Measurements from ENCODE around the gene GMPR. TPM values are rescaled to one million over a fixed set of nuclear protein-coding genes. Genes with fewer than 3 reads are reported as not detected.

GMPR gene
- total RNA-seq, 2 experiments from 2014 or later, result 0.63 to 0.95 TPM

GRCh38 chr6:16285467-16286150 lies 47.2 kb downstream of the GMPR start:
- no peaks in the 10 kb centered on the region for H3K27me3 ChIP-seq (ENCODE audit: control insufficient read depth in 1 of 2, insufficient read depth in 2 of 2, low read length in 2 of 2)
- no peaks in the 10 kb centered on the region for H3K36me3 ChIP-seq (ENCODE audit: insufficient read depth, low read length)
- no peaks in the 10 kb centered on the region for H3K9me3 ChIP-seq (ENCODE audit: control insufficient read depth in 1 of 2, insufficient read depth in 1 of 2, low read length in 2 of 2)
- CTCF ChIA-PET, result no interaction called here
- Mint-ChIP-seq H3K4me3 (no peak overlapping the region), H3K36me3 (ENCODE audit: low read depth) (no peaks in the 10 kb centered on the region), H3K27ac (no peak overlapping the region), H3K9me3 (no peaks in the 10 kb centered on the region), H3K4me1 (ENCODE audit: low read depth) (no peaks in the 10 kb centered on the region), H3K27me3 (no peaks in the 10 kb centered on the region)
- ATAC-seq (ENCODE audit: poor library complexity) (no peak), DNase-seq (no peak)
- POLR2A ChIA-PET, result no interaction called here
- H3K4me3 ChIP-seq (ENCODE audit: low read length), result no peak overlapping the region
- TF ChIP-seq CTCF (IDR thresholded peaks at IDR 0.05), result no peak
- no peaks in the 10 kb centered on the region for H3K4me1 ChIP-seq (ENCODE audit: insufficient read depth, low read length)
- intact Hi-C loops (cut with DNase I, micrococcal nuclease), result no loop called here
- no peak overlapping the region for H3K27ac ChIP-seq (ENCODE audit: low read depth in 1 of 2, low read length in 2 of 2)

GRCh38 chr6:16286151-16286522 lies 47.8 kb downstream of the GMPR start:
- Mint-ChIP-seq H3K27me3 (no peaks in the 10 kb centered on the region), H3K27ac (no peak overlapping the region), H3K4me1 (ENCODE audit: low read depth) (no peaks in the 10 kb centered on the region), H3K4me3 (no peak overlapping the region), H3K36me3 (ENCODE audit: low read depth) (no peaks in the 10 kb centered on the region), H3K9me3 (no peaks in the 10 kb centered on the region)
- Histone ChIP-seq H3K36me3 (ENCODE audit: insufficient read depth, low read length) (no peaks in the 10 kb centered on the region), H3K27ac (ENCODE audit: low read depth in 1 of 2, low read length in 2 of 2) (no peak overlapping the region), H3K4me1 (ENCODE audit: insufficient read depth, low read length) (no peaks in the 10 kb centered on the region), H3K9me3 (ENCODE audit: control insufficient read depth in 1 of 2, insufficient read depth in 1 of 2, low read length in 2 of 2) (no peaks in the 10 kb centered on the region), H3K27me3 (ENCODE audit: control insufficient read depth in 1 of 2, insufficient read depth in 2 of 2, low read length in 2 of 2) (no peaks in the 10 kb centered on the region), H3K4me3 (ENCODE audit: low read length) (no peak overlapping the region)
- ChIA-PET POLR2A (no interaction called here), CTCF (interaction anchor here (0.6 kb wide), 1 partner anchor 205 kb away, joined by 5 read pairs; no protein-coding TSS in a partner anchor)
- no peak for TF ChIP-seq CTCF (IDR thresholded peaks at IDR 0.05)
- DNase-seq (peak in 6 of 14 experiments; percentile 3 to 42 (median 13)), ATAC-seq (ENCODE audit: poor library complexity) (no peak)
- intact Hi-C loops (cut with DNase I, micrococcal nuclease), result no loop called here

GRCh38 chr6:16288163-16288562 lies 49.8 kb downstream of the GMPR start:
- H3K27ac ChIP-seq (ENCODE audit: low read depth in 1 of 2, low read length in 2 of 2), result no peak overlapping the region
- Mint-ChIP-seq H3K27ac (no peak overlapping the region), H3K4me1 (ENCODE audit: low read depth) (no peaks in the 10 kb centered on the region), H3K27me3 (no peaks in the 10 kb centered on the region), H3K9me3 (no peaks in the 10 kb centered on the region), H3K36me3 (ENCODE audit: low read depth) (no peaks in the 10 kb centered on the region), H3K4me3 (no peak overlapping the region)
- H3K36me3 ChIP-seq (ENCODE audit: insufficient read depth, low read length), result no peaks in the 10 kb centered on the region
- no peaks in the 10 kb centered on the region for H3K4me1 ChIP-seq (ENCODE audit: insufficient read depth, low read length)
- no peaks in the 10 kb centered on the region for H3K9me3 ChIP-seq (ENCODE audit: control insufficient read depth in 1 of 2, insufficient read depth in 1 of 2, low read length in 2 of 2)
- intact Hi-C loops (cut with DNase I, micrococcal nuclease), result no loop called here
- ChIA-PET CTCF (interaction anchor here (0.6 kb wide), 1 partner anchor 103 kb away, joined by 3 read pairs; no protein-coding TSS in a partner anchor), POLR2A (no interaction called here)
- no peak for DNase-seq
- H3K4me3 ChIP-seq (ENCODE audit: low read length), result no peak overlapping the region
- no peaks in the 10 kb centered on the region for H3K27me3 ChIP-seq (ENCODE audit: control insufficient read depth in 1 of 2, insufficient read depth in 2 of 2, low read length in 2 of 2)
- no peak for ATAC-seq (ENCODE audit: poor library complexity)
- no peak for TF ChIP-seq CTCF (IDR thresholded peaks at IDR 0.05)

Measured in CD4-positive, alpha-beta T cell (primary cell).